Measurements from ENCODE around the gene NIPA2.

The NIPA2 gene

DNA sequence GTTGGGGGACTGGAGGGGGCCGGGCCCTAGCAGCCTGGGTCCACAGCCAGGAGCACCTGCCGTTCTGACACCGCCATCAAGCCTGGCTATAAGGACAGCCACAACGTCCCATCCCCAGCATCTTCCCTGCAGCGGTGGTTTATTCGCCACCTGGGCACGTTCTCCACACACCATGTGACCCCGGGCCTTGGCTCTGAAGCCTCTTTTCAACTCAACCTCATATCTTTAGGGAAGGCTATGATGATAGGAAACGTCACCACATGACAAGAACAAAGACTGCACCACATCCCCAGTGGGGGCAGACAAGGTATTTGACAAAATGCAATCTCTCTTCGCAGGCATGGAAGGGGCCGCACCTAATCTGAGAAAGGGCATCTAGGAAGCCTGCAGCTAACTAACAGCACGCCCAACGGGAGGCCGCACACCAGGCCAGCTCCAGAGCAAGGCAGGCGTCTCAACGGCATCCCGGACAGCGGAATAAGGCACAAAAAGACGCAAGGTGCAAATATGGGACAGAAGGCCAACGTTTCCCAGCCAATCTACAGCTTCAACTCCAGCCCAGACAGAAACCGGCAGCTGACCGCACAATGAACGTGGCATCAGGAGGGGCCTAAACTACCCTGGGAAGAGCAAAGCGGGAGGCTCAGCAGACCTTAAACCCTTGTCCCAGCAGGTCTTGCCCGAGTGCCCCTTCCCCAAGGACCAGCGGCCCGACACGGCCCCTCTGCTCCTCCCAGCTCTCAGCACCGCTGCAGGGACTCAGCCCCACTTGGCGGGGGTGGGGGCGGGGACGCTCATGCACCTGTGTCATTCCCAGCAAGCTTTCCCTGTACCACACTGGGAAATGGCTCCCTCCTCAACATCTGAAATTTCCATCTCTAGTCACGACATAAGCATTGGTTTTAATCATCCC lies 41.9 kb downstream of the NIPA2 start:
- no peak for DNase-seq

DNA sequence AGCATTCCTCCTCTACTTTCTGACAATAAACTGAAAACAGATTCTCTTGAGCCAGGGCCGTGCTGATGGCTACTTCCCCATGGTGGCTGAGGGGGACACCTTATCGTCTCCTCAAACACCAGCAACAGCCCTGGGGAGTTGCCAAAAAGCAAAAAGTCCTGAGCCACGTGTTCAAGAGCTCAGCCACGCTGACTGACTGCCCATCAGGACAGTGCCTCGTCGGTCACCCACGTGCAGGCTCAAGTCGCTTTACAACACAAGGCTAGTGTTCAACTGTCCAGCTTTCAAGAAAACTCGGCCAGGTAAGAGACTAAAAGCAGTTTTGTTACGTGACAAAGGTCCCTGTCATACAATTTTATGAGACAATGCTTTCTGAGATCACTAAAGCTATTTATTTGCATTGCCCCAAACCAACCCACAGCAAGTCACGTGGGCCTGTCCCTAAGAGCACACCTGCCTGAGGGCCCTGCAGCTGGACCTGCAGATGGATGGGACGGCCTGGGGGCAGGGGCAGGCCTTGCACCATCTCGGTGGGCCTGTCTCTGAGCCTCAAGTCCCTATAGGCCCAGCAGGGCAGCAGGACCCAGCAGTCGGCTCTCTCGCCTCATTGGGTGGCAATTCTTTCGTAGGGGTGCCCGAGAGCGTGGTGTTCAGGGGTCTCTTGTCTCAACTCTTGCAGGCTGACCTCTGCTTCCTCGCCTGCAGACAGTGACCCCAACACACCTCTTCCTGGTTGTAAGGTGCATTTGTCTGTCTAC lies 42.7 kb downstream of the NIPA2 start:
- no peak for DNase-seq

DNA sequence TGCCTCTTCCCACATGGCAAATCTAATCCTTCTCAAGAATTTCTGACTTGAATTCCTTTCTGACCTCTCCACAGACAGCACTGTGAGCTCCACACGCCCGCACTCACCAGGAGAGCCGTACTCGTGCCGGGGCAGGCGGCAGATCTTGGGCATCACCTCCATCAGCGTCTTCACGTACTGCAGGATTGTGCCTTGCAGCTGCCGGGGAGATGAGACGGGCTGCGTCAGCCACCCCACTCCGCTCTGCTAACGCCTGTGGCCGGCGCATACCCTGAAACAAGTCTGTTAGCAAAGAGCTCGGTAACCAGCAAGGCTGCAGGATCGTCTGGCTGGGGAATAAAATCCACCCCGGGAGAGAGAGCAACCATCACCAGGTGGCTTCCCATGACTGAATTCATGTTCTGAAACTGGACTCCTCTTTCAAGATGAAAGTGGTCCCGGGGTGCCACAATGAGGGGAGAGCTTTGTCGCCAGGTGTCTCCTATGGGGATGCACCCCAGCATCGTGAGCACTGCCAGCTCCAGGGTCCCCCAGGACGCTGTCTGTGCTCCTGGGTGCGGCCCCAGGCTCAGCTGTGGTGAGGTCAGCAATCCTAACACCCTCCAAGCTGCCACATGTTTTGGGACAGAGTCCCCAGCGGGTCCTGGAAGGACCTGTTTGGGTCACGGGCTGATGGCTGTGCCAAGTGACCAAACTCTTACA lies 43.4 kb downstream of the NIPA2 start:
- DNase-seq = no peak

DNA sequence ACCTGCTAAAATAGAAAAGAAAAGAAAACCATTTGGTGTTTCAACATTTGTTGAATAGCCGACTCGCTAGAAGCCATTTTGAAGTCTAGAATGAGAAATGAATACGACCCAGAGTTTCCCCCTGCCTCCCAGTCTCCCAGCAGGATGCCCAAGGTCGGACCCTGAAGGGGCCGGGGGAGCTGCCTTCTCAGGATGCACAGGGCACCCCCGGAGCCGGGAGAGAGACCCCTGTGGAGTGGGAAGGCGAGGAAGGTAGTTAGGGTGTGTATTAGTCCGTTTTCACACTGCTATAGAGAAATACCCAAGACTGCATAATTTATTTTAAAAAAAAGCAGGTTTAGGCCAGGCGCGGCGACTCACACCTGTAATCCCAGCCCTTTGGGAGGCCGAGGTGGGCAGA lies 44.7 kb downstream of the NIPA2 start:
- DNase-seq = no peak

DNA sequence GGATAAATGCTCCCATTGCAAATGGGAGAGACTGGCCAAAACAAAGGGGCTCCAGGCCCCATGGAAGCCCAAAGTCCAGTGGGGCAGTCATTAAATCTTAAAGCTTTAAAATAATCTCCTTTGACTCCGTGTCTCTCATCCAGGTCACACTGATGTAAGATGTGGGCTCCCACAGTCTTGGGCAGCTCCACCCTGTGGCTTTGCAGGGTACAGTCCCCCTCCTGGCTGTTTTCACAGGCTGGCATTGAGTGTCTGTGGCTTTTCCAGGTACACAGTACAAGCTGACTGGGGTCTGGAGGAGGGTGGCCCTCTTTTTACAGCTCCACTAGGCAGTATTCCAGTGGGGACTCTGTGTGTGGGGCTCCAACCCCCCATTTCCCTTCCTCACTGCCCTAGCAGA lies 45.9 kb downstream of the NIPA2 start:
- peak in 1 of 2 experiments; percentile 32 for DNase-seq

DNA sequence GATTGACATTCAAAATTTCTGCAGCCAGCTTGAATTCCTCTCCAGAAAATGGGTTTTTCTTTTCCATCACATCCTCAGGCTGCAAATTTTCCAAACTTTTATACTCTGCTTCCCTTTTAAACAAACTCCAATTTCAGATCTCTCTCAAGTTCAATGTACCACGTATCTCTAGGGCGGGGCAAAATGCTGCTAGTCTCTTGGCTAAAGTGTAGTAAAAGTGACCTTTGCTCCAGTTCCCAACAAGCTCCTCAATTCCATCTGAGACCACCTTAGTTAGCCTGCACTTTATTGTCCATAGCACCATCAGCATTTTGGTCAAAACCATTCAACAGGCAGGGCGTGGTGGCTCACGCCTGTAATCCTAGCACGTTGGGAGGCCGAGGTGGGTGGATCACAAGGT lies 46.7 kb downstream of the NIPA2 start:
- DNase-seq = no peak

DNA sequence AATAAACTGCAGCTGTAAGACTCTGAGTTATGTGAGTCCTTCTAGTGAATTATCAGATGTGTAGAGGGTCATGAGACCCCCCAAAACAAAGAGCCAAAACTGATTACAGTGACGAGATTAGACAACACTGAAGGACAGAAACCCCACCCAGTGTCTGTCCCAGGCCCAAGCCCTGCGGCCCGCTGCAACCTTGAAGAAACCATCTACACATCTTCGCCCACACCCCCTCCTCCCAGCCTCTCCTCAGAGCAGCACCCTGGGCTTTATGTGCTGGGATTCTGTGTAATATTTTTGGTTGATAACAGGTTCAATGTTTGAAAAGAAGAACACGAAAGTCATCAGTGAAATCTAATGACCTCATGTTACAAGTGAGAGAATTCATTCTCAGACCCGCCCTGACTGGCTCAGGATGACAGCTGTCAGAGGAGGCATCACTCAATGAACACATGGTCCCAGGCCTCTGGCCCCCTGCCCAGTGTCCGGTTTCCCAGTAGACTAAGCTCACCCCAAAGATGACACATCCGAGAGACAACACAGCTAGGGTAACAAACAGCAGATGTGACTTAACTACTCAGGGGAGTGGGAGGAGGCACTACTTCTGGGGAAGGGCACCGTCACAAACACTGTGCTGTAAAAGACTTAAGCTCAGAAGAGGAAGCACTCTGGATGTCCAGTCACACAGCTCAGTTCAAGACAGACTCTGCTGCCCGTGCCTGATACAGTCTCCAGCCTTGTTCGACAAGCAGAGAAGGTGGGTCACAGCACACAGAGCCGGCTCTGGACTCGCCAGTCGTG lies 48.9 kb downstream of the NIPA2 start:
- DNase-seq = no peak

DNA sequence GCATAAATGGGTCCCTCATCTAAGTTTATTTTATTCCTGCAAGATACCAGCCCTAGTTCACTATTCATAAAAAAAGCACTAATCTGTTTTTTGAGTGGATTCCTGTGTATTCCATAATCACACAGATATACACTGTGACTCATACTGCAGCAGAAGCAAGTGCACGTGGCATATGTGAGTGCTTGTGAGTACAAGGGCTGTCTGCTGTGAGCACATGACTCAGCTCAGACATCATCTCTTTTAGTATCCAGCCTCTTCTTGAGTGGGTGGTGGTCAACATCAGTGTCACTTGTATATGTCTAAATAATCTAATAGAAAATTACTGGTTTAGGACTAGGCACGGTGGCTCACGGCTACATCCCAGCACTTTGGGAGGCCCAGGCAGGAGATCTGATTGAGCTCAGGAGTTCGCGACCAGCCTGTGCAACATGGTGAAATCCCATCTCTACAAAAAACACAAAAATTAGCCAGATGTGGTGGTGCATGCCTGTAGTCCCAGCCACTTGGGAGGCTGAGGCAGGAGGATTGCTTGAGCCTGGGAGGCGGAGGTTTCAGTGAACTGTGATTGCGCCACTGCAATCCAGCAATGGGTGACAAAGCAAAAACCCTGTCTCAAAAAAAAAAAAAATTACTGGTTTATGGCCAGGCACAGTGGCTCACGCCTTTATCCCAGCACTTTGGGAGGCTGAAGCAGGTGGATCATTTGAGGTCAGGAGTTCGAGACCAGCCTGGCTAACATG lies 49.8 kb downstream of the NIPA2 start:
- DNase-seq = no peak

DNA sequence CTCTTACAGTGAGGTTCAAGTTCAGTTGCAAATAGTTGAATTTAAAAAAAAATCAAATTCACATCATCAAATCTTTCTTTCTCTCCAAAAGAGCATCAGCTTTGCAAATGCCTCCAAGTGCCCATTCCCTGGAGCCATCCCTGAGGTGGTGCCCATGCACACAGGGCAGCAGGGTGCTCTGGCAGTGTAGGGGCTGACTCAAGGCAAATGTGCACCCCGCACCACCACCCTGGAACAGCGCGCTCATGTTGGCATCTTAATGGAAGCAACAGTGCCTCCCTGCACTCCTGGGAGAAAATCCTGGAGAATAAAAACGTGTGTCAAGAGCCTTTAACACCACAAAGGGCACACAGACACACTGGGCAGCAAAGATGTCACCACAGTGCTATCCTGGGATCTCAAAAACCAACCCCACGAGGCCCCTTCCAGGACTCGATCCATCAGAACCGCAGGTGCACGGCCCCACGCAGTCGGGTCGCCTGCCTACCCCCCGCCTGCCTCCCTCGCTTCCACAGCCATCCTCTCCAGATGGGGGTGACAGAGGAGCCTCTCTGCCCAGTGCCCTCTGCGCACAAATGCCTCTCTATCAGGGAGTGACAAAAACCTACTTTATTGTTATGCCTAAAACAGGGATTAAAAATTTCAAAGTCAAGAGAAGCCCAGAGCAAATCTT lies 50.8 kb downstream of the NIPA2 start:
- no peak for DNase-seq

DNA sequence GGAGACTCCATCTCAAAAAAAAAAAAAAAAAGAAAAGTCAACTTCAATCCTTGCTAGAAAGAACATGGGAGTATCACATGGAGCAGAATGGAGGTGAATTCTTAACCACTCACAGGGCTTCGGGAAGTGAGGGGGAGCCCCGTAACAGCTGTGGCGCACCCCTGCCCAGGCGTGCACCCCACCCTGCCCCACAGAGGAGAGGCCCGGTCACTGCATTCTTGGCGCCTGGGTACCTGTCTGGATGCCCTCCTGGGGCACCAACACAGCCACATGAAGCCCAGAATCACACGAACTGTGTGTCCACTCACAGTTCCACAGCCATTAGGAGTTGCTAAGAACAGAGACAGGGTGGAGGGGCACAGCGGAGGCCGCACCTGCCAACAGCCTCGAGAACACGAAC lies 51.8 kb downstream of the NIPA2 start:
- DNase-seq = no peak

DNA sequence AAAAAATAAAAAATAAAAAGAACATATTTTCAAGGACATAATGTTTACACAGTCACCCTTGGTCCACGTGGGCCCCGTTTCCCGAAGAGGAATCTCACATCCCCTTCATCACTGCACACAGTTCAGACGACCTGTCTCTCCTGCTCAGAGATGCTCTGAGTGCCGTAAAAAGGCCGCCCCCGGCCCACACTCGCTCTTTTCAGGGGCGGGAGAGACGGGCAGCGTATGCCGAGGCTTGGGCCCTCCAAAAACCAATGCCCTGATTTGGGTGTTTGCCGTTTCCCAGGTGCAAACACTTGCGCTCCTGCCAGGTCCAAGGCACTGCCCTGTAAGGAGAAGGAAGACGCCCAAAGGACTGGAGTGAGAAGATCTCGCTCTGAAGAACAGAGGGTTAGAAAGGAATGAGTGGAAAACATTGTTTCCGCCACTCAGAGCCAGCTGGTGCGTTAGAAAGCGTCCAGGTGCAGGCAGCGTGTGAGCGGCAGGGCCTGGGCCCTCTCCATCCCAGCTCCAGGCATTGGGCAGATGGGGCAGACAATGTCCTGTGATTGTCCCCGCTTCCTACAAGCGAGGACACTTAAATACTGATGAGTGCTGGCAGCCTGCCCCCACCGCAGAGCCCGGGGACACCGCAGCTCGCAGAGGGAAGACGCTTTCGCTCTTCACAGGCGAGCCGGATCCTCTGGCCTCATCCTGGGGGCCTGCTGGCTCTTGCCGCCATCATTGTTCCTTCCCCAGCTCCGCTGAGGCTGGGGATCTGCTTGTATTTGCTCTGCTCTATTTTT lies 53.2 kb downstream of the NIPA2 start:
- no peak for DNase-seq

DNA sequence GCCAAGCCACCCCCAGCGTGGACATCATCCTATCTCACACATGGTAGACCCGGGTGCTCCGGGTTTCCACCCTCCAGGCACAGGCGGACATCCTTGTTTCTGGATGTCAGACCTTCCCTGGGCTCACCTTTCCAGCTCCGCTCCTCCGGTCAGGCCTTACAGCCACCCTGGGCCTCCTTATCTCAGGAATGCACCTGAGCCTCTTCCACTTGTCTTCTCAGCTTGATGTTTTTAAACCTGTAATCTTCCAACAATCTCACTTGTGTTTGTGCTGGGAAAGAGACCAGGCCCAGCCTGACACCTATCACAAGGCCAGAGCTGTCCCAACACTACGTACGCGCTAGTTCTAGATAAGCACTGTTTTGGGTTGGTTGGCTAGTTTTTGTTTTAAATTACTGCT lies 53.9 kb downstream of the NIPA2 start:
- DNase-seq = no peak

DNA sequence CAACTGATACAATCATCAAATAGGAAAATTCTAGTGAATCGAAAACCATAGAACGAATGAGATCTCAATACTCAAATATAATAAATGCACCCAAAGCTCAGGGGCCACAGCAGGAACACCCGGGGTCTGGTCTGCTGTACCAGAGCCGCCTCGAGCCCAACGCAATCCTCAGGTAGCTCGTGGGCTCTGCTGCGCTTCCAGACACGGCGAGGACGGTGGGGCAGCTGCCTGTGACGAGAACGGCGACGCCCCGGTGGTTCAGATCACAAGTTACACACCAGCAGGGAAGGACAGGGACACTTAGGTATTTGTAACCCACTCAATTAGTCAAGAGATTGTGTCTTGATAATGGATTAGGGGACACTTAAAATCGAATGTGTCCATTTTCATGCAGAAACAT lies 54.6 kb downstream of the NIPA2 start:
- no peak for DNase-seq

DNA sequence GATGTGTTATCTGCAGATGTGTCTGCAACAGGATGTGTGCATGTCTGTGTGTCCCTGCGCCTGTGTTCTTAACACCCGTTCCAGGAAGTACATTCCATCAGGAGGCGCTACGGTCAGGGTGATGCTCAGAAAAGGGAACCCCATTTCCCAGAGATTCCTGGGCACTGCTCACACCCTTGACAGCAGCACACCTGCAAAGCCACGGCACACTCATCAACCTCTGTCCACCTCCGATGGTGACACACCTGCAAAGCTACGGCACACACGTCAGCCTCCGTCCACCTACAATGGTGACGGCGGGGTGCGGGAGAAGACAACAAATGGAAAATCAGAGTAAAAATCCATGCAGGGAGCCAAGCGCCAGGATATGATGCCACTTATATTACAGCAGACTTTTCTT lies 55.4 kb downstream of the NIPA2 start:
- DNase-seq = no peak

DNA sequence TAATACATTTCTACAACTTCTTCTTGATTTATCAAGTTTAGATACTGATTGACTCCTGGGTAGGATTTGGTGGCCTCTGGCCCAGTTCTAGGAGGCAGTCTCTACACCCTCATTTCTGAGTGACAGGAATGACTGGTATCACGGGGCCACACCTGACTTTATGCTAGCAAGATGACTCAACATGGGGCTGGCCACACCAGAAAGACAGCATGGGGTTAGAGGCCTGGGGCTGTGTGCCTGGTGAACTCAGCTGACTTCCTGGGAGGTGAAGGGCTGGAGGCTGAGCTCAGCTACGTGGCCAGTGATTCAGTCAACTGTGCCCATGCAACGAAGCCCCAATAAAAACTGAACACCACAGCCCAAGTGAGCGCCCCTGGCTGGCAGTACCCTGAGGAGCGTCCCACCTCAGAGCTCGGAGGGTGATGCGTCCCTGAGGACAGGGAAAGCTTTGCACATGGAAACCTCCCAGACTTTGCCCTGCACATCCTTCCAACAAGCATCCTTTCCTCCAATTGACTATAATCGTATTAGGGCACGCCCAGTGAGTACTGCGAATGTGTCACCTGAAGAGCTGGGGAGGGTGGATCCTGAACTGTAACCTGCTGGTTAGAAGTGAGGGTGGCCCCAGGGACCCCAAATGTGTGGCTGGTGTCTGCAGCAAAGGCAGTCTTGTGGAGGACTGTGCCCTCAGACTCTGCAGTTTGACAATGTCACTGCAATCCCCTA lies 57.2 kb downstream of the NIPA2 start:
- DNase-seq = peak; percentile 54 to 68

DNA sequence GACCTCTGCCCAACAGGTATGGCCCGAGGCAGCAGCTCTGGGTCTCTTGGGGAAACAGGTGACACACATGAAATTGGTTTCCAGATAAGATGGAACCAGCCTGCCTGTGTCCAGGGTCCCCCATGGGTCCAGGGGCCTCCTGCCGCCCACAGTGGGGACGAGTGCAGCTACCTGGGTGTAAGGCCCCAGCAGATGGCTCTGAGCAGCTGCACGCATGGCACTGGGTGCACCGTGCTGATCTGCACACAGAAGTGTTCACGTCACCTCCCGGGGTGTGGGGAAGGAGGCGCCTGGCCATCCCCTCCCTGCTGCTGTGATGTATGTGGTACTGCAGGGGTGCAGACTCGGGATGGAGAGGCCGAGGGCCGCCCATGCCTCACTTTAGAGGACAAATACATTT lies 63.6 kb downstream of the NIPA2 start:
- no peak for DNase-seq

DNA sequence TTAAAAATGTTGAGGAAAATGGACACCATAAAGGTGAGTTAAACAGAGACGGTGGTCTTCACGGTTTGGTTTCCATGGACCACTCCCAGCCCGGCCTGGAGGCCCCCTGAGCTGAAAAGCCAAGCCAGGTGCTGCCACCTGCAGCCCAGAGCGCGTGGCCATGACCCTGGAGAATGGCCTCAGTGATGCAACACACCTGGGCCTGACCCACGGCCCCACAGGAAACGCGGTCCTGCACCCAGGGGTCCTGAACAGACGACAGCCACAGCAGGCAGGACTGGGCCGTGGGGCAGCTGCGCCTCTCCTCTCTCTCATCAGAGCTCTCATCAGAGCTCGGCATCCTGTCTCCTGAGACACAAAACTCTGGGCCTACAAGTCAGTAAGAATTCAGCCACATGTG lies 64.1 kb downstream of the NIPA2 start:
- DNase-seq = no peak

DNA sequence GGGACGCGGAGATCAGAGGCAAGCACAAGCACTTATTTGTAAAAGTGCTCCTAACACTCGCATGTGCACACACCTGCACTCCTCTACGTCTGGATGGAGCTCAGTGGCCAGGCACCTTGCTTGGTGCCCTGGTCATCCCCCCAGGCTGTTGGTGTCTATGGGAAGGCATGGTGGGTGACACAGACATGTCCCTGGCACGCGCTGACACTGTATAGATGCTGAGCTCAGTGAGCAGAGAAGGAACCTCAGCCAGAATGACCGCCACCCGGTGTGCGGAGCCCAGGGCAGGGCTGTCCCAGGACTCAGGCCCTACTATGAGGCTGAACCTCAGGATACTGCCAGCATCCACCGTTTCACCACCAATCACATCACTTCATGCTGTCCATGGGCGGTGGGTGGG lies 64.5 kb downstream of the NIPA2 start:
- no peak for DNase-seq

DNA sequence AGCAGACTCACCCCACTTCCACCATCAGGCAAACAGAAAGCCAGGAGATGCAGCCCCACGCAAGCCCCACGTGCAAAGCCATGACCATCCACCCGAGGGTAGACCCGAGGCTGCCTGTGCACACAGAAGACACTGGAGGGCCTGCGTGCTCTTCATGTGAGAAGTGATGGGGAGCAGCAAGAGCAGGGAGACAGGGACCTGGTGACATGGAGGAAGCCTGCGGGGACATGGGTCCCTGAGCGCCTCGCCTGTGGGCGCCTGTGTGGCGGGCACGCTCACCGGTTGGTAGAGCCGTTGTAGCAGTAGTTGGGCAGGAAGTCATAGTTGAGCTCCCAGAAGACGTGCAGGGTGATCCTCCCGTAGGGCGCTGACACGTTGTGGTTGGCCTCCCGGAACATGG lies 65.0 kb downstream of the NIPA2 start:
- DNase-seq = no peak

DNA sequence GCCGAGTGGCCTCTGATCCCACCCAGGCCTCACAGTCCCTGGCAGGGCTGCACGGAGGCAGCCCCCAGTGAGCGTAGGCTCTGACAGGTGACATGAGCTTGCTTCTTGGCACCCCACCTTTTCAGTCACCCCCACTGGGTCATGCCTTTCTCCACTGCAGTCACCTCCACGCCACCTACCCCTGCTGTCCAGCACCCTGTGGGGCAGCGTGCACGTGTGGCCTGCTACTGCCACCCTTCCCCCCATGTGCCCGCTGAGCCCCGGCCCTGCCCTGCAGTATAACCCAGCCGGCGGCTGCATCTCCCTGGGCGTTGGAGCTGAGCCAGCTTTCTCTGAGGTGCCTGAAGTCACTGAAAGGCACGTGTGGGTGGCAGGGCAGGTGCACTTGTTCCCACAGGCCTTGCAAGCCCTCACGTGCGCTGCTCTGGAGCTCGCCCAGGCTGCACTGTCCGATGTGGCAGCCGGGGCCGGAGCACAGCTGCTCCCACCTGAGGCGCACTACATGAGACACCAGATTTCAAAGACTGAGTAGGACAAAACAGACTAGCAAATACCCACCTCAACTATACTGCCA lies 65.6 kb downstream of the NIPA2 start:
- DNase-seq = no peak

Data from activated T-cell treated with anti-CD3 and anti-CD28 coated beads, Interleukin-2, amount 50 U/mL, for 48 hours (primary cell).